PC-3 (cell line): Measurements from ENCODE around the gene BTN1A1.
"Not testable (repeated sequence)": the region's sequence is repeated elsewhere in the genome, so short reads cannot be mapped to it uniquely, and the experiment has no call there.

Experiments used
- CTCF ChIP-seq: fragments of 300-600 bp; sonication (generic); conservative IDR thresholded peaks from 2 replicates; pipeline ENCODE4 v1.5.1; 2017; ENCODE audit warnings: antibody characterized with exemption, low read depth, mild to moderate bottlenecking, low read length
- EZH2 ChIP-seq: fragments of 300-600 bp; sonication (generic); IDR thresholded peaks from one replicate; pipeline ENCODE4 v1.6.1; 2017; ENCODE audit warnings: antibody characterized with exemption, mild to moderate bottlenecking, low read length; ENCODE audit not compliant: unreplicated experiment
- EZH2phosphoT487 ChIP-seq: fragments of 300-600 bp; sonication (generic); IDR thresholded peaks from 2 replicates; pipeline ENCODE4 v1.6.1; 2018; ENCODE audit warnings: mild to moderate bottlenecking, antibody characterized with exemption, low read length, borderline replicate concordance

- TF ChIP-seq CTCF, EZH2, EZH2phosphoT487: not testable (repeated sequence)
Measured at GRCh38 chr6:26461353-26461752, 38.8 kb upstream of the BTN1A1 start.
